Fibroblast of lung (primary cell): ENCODE measurements around the gene HMX1.

Source experiments
- CTCF ChIP-seq, 2 donors: IDR thresholded peaks in 1 of 2; conservative IDR thresholded peaks in 1 of 2; 1 replicate in 1 of 2; 2 replicates in 1 of 2; pipeline ENCODE4 v1.5.1; 2011 to 2012; ENCODE audit warnings: low read length in 2 of 2, control low read depth in 1 of 2, inconsistent platforms in 1 of 2, low read depth in 1 of 2, mild to moderate bottlenecking in 1 of 2
- EZH2 ChIP-seq: IDR thresholded peaks from 2 replicates; pipeline ENCODE4 v1.5.1; 2012; ENCODE audit warnings: low read length, control low read depth, mild to moderate bottlenecking; ENCODE audit errors: missing control alignments

- no peak for TF ChIP-seq EZH2
- no peak for TF ChIP-seq CTCF (conservative IDR thresholded peaks at IDR 0.05 in 1 of 2, IDR thresholded peaks at IDR 0.05 in 1 of 2; ENCODE audit: low read depth in 1 of 2, low read length in 2 of 2)
Observed at GRCh38 chr4:8916906-8917305, 45.3 kb upstream of the HMX1 start.
